Fibroblast of pulmonary artery (primary cell): ENCODE data around the gene BZW1.

Experiments
- DNase-seq: peaks from one replicate; pipeline ENCODE4 v3.0.0-alpha.2; 2010; ENCODE audit warnings: low read depth
- H3K4me3 ChIP-seq: replicated peaks from 2 replicates; pipeline ENCODE4 v1.5.1; 2011; ENCODE audit warnings: low read depth, mild to moderate bottlenecking, control low read depth, low read length, moderate library complexity
- TF ChIP-seq, protein P1 (sequence below): IDR thresholded peaks from 2 replicates; pipeline ENCODE4 v1.5.1; 2011; ENCODE audit warnings: mild to moderate bottlenecking, control low read depth, low read length, inconsistent platforms; ENCODE audit errors: missing control alignments

BZW1 gene

GRCh38 chr2:200829258-200829655, 17.5 kb downstream of the BZW1 start:
- TF ChIP-seq, protein P1, sequence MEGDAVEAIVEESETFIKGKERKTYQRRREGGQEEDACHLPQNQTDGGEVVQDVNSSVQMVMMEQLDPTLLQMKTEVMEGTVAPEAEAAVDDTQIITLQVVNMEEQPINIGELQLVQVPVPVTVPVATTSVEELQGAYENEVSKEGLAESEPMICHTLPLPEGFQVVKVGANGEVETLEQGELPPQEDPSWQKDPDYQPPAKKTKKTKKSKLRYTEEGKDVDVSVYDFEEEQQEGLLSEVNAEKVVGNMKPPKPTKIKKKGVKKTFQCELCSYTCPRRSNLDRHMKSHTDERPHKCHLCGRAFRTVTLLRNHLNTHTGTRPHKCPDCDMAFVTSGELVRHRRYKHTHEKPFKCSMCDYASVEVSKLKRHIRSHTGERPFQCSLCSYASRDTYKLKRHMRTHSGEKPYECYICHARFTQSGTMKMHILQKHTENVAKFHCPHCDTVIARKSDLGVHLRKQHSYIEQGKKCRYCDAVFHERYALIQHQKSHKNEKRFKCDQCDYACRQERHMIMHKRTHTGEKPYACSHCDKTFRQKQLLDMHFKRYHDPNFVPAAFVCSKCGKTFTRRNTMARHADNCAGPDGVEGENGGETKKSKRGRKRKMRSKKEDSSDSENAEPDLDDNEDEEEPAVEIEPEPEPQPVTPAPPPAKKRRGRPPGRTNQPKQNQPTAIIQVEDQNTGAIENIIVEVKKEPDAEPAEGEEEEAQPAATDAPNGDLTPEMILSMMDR = no peak
- no peak for DNase-seq
- no peak overlapping the region for H3K4me3 ChIP-seq

GRCh38 chr2:200834701-200835100, 23.0 kb downstream of the BZW1 start:
- TF ChIP-seq, protein P1 = no peak
- no peak overlapping the region for H3K4me3 ChIP-seq
- no peak for DNase-seq

GRCh38 chr2:200839513-200839912, 27.8 kb downstream of the BZW1 start:
- no peak overlapping the region for H3K4me3 ChIP-seq
- TF ChIP-seq, protein P1 = no peak
- DNase-seq = no peak

GRCh38 chr2:200843993-200844948, 32.6 kb downstream of the BZW1 start:
- TF ChIP-seq, protein P1 = no peak
- DNase-seq = no peak

GRCh38 chr2:200845194-200845593, 33.5 kb downstream of the BZW1 start:
- no peak for DNase-seq
- H3K4me3 ChIP-seq = no peak overlapping the region
- TF ChIP-seq, protein P1 = no peak

More at GRCh38 chr2:200843993-200844948, 32.6 kb downstream of the BZW1 start:
- no peak overlapping the region for H3K4me3 ChIP-seq

GRCh38 chr2:200845669-200846325, 34.1 kb downstream of the BZW1 start:
- TF ChIP-seq, protein P1 = no peak
- H3K4me3 ChIP-seq = no peak overlapping the region
- no peak for DNase-seq
